Esophagus muscularis mucosa (tissue), 4 donors: ENCODE data around the gene SLC12A8. TPM values are rescaled to one million over a fixed set of nuclear protein-coding genes. Genes with fewer than 3 reads are reported as not detected.
A peak's percentile ranks its signal among the peaks of the same experiment; 100 is the strongest.

ENCODE experiments used
- DNase-seq: peaks from one replicate; pipeline ENCODE4 v3.0.0-alpha.2; 2017; ENCODE audit errors: extremely low spot score
- H3K27ac ChIP-seq, 4 donors: fragments of 200-600 bp; sonication (generic); replicated peaks in 1 of 4; 1 replicate in 3 of 4; 2 replicates in 1 of 4; pipeline ENCODE4 v1.5.1; 2016 to 2019; ENCODE audit warnings: mild to moderate bottlenecking in 1 of 4
- H3K27me3 ChIP-seq, 4 donors: fragments of 200-600 bp; sonication (generic); one replicate each; pipeline versions ENCODE4 v1.5.1 to v1.6.0; 2016 to 2019
- H3K36me3 ChIP-seq, 4 donors: fragments of 200-600 bp; sonication (generic); one replicate each; pipeline ENCODE4 v1.5.1; 2016 to 2019
- H3K4me1 ChIP-seq, 4 donors: fragments of 200-600 bp; sonication (generic); one replicate each; pipeline ENCODE4 v1.5.1; 2016 to 2019
- H3K4me3 ChIP-seq, 4 donors: fragments of 200-600 bp; sonication (generic); 1 replicate in 2 of 4; 2 replicates in 2 of 4; pipeline ENCODE4 v1.5.1; 2016 to 2019; ENCODE audit warnings: mild to moderate bottlenecking in 4 of 4, moderate library complexity in 1 of 4
- H3K9me3 ChIP-seq, 4 donors: fragments of 200-600 bp; sonication (generic); 1 replicate in 3 of 4; 2 replicates in 1 of 4; pipeline ENCODE4 v1.5.1; 2016 to 2019
- CTCF ChIP-seq, 3 experiments: fragments of 200-600 bp in 2 of 3; fragments of 450-650 bp in 1 of 3; sonication (generic) in 2 of 3; IDR thresholded peaks; one replicate each; pipeline ENCODE4 v1.5.1; 2017 to 2019; ENCODE audit warnings: antibody characterized with exemption in 3 of 3, mild to moderate bottlenecking in 2 of 3, moderate library complexity in 1 of 3
- EP300 ChIP-seq: sonication (generic); formaldehyde crosslinking; IDR thresholded peaks from one replicate; pipeline ENCODE4 v1.6.1; 2017; ENCODE audit warnings: antibody characterized with exemption
- POLR2A ChIP-seq: fragments of 450-650 bp; IDR thresholded peaks from one replicate; pipeline ENCODE4 v1.6.1; 2017; ENCODE audit warnings: antibody characterized with exemption, moderate library complexity, mild to moderate bottlenecking, low read depth
- POLR2AphosphoS5 ChIP-seq, 2 donors: sonication (generic); formaldehyde crosslinking; IDR thresholded peaks; one replicate each; pipeline ENCODE4 v1.6.1; 2017; ENCODE audit warnings: antibody characterized with exemption in 2 of 2
- WGBS: methylation state at CpG from one replicate; pipeline ENCODE4 v1.1.5; 2018; 5-methylcytosine and 5-hydroxymethylcytosine counted together
- intact Hi-C: fragments of 100-400 bp; cut with DNase I; formaldehyde crosslinking; loops from one replicate; pipeline ENCODE4 v1.15.1; 2023
- total RNA-seq, 4 donors: library from RNA; depleted of rRNA; stranded (reverse); fragments of >200 nt; gene quantifications; one replicate each; pipeline versions ENCODE4 v1.1.0 to v1.2.1, GENCODE V29; 2016

SLC12A8 gene
- total RNA-seq, 4 donors from 2014 or later = 0.46 to 2.9 (median 1.6) TPM; not detected in 1

- Histone ChIP-seq H3K27ac (peak overlapping the region; percentile 82 to 84 (median 84)), H3K9me3 (no peaks in the 10 kb centered on the region), H3K4me1 (peaks cover 57 to 64% (median 58%) of the 10 kb centered on the region in 4 donors), H3K36me3 (no peaks in the 10 kb centered on the region), H3K4me3 (peak overlapping the region in 3 of 4 donors; percentile 15 to 31 (median 24)), H3K27me3 (no peaks in the 10 kb centered on the region)
- no peak for TF ChIP-seq EP300
- TF ChIP-seq POLR2AphosphoS5 (IDR thresholded peaks at IDR 0.05) = no peak
- TF ChIP-seq POLR2A = no peak
- no peak for TF ChIP-seq CTCF (IDR thresholded peaks at IDR 0.05)
- WGBS = 73% methylated on average over 4 of the region's 5 CpGs
- DNase-seq = no peak
- intact Hi-C loops = loop anchor here (5.0 kb wide), 1 partner anchor 81 kb away; no protein-coding TSS in a partner anchor
Observed at GRCh38 chr3:125061646-125062045, 150.9 kb downstream of the SLC12A8 start.

- Histone ChIP-seq H3K4me3 (peak overlapping the region in 3 of 4 donors; percentile 15 to 31 (median 24)), H3K27ac (peak overlapping the region; percentile 82 to 84 (median 84)), H3K36me3 (no peaks in the 10 kb centered on the region), H3K27me3 (no peaks in the 10 kb centered on the region), H3K9me3 (no peaks in the 10 kb centered on the region), H3K4me1 (peaks cover 62 to 68% (median 63%) of the 10 kb centered on the region in 4 donors)
- WGBS = 24% methylated on average over 4 of the region's 4 CpGs
- TF ChIP-seq POLR2AphosphoS5 (IDR thresholded peaks at IDR 0.05) = peak; percentile 81 to 82
- no peak for TF ChIP-seq CTCF (IDR thresholded peaks at IDR 0.05)
- intact Hi-C loops = loop anchor here (5.0 kb wide), 1 partner anchor 81 kb away; no protein-coding TSS in a partner anchor
- DNase-seq = peak; percentile 94
Observed at GRCh38 chr3:125061170-125061569, 151.4 kb downstream of the SLC12A8 start.

- peaks cover 62 to 70% (median 64%) of the 10 kb centered on the region in 4 donors for H3K4me1 ChIP-seq
- H3K27ac ChIP-seq = peak overlapping the region in 3 of 4 donors; percentile 83 to 96 (median 96)
- no peak for DNase-seq
- no peak overlapping the region for H3K4me3 ChIP-seq
- WGBS = 68% methylated on average over 5 of the region's 7 CpGs
- TF ChIP-seq EP300 (no peak), CTCF (IDR thresholded peaks at IDR 0.05) (peak in 1 of 3 experiments; percentile 5), POLR2AphosphoS5 (IDR thresholded peaks at IDR 0.05) (no peak)
- intact Hi-C loops = loop anchor here (5.0 to 10.0 kb wide), 2 partner anchors 83 to 315 kb away; partner anchors contain the start of gene ZNF148
- H3K27me3 ChIP-seq = no peaks in the 10 kb centered on the region
- H3K9me3 ChIP-seq = no peaks in the 10 kb centered on the region
- H3K36me3 ChIP-seq = no peaks in the 10 kb centered on the region
Observed at GRCh38 chr3:125059488-125060245, 152.9 kb downstream of the SLC12A8 start.

GRCh38 chr3:125058959-125059358 is 153.6 kb downstream of the SLC12A8 start:
- no peak for TF ChIP-seq POLR2AphosphoS5 (IDR thresholded peaks at IDR 0.05)
- no peak for TF ChIP-seq EP300
- no peak for TF ChIP-seq POLR2A
- no peak for TF ChIP-seq CTCF (IDR thresholded peaks at IDR 0.05)
- DNase-seq = no peak
- no peak overlapping the region for H3K4me3 ChIP-seq
- H3K27ac ChIP-seq = peak overlapping the region in 3 of 4 donors; percentile 83 to 96 (median 96)
- H3K4me1 ChIP-seq = peaks cover 64 to 73% (median 69%) of the 10 kb centered on the region in 4 donors
- intact Hi-C loops = loop anchor here (10.0 kb wide), 1 partner anchor 316 kb away; the partner anchor contains the start of gene ZNF148
- H3K9me3 ChIP-seq = no peaks in the 10 kb centered on the region
- H3K36me3 ChIP-seq = no peaks in the 10 kb centered on the region
- WGBS = 94% methylated on average over 3 of the region's 3 CpGs
- H3K27me3 ChIP-seq = no peaks in the 10 kb centered on the region
